HCT116 (cell line): ENCODE data around the gene CENPU. TPM values are rescaled to one million over a fixed set of nuclear protein-coding genes. Genes with fewer than 3 reads are reported as not detected.

Source experiments
- ATAC-seq: fragments of 200-7000 bp; cut with Tn5 transposase; 2 replicates; pipeline ENCODE4 v1.9.1; 2020; ENCODE audit warnings: mild to moderate bottlenecking, moderate library complexity
- BruUV-seq: library from RNA; stranded (reverse); fragments of 400-500 nt; replicated peaks from 2 replicates; lab custom pipeline; 2021; lab: Mats Ljungman, UMichigan
- CTCF ChIA-PET: fragments of 300-600 bp; sonication (Branson Sonifier 250); formaldehyde crosslinking; loops from one replicate; lab custom pipeline; 2021; ENCODE audit warnings: antibody characterized with exemption; lab: Charles Lee
- POLR2A ChIA-PET: fragments of 300-600, 350-600 bp; sonication (Branson Sonifier 250); formaldehyde crosslinking; loops from one replicate; lab custom pipeline; 2021; ENCODE audit warnings: antibody characterized with exemption; lab: Charles Lee
- RAD21 ChIA-PET, 2 experiments: fragments of 300-600 bp; sonication (Branson Sonifier 250); formaldehyde crosslinking; loops; one replicate each; lab custom pipeline; 2023; ENCODE audit warnings: low total read pairs in 2 of 2; ENCODE audit not compliant: uncharacterized antibody in 2 of 2, unreplicated experiment in 2 of 2, low non-redundant PET in 1 of 2; lab: Charles Lee
- DNase-seq: peaks from one replicate; pipeline ENCODE4 v3.0.0-alpha.2; 2010; ENCODE audit warnings: low read depth, low spot score
- H2AFZ ChIP-seq: fragments of 200-600 bp; shearing (Covaris generic), sonication (generic); 2 replicates; pipeline ENCODE4 v1.6.1; 2017; ENCODE audit warnings: low read depth, mixed run types, mixed read lengths, antibody characterized with exemption, low read length; ENCODE audit not compliant: poor library complexity, severe bottlenecking
- H3K27ac ChIP-seq: 2 replicates; pipeline ENCODE4 v1.5.1; 2012; ENCODE audit warnings: low read depth, low read length
- H3K27me3 ChIP-seq: fragments of 200-600 bp; sonication (generic); 2 replicates; pipeline ENCODE4 v1.6.1; 2016; ENCODE audit warnings: mixed run types, low read length, mixed read lengths; ENCODE audit not compliant: insufficient read depth
- H3K36me3 ChIP-seq, 2 experiments: fragments of 200-500 bp in 1 of 2; fragments of 200-600 bp in 1 of 2; sonication (Bioruptor generic) in 1 of 2; sonication (generic) in 1 of 2; 2 replicates each; pipeline versions ENCODE4 v1.5.1 to v1.6.1; 2014 to 2016; ENCODE audit warnings: low read length in 2 of 2, inconsistent platforms in 1 of 2, mixed read lengths in 1 of 2, mixed run types in 1 of 2; ENCODE audit not compliant: insufficient read depth in 2 of 2, control insufficient read depth in 1 of 2
- H3K4me1 ChIP-seq, 2 experiments: fragments of 200-600 bp in 1 of 2; sonication (generic) in 1 of 2; 2 replicates each; pipeline versions ENCODE4 v1.5.1 to v1.6.1; 2012 to 2017; ENCODE audit warnings: low read length in 2 of 2, inconsistent platforms in 1 of 2, mild to moderate bottlenecking in 1 of 2, mixed read lengths in 1 of 2, mixed run types in 1 of 2, moderate library complexity in 1 of 2; ENCODE audit not compliant: insufficient read depth in 2 of 2, control insufficient read depth in 1 of 2
- H3K4me2 ChIP-seq: fragments of 200-600 bp; sonication (generic); 2 replicates; pipeline ENCODE4 v1.6.1; 2017; ENCODE audit warnings: mixed run types, low read length, mixed read lengths
- H3K4me3 ChIP-seq, 2 experiments: fragments of 200-600 bp in 1 of 2; sonication (generic) in 1 of 2; replicated peaks in 1 of 2; 2 replicates each; pipeline ENCODE4 v1.5.1; 2011 to 2016; ENCODE audit warnings: low read length in 2 of 2, control low read depth in 1 of 2, low read depth in 1 of 2, mild to moderate bottlenecking in 1 of 2, mixed read lengths in 1 of 2, mixed run types in 1 of 2
- H3K79me2 ChIP-seq: fragments of 200-600 bp; sonication (generic); 2 replicates; pipeline ENCODE4 v1.6.1; 2017; ENCODE audit warnings: mild to moderate bottlenecking, mixed run types, low read length, moderate library complexity, mixed read lengths; ENCODE audit not compliant: insufficient read depth
- H3K9ac ChIP-seq: fragments of 200-600 bp; sonication (generic); 2 replicates; pipeline ENCODE4 v1.6.1; 2016; ENCODE audit warnings: low read length, mixed read lengths
- H3K9me2 ChIP-seq: fragments of 200-600 bp; sonication (generic), shearing (Covaris generic); 2 replicates; pipeline ENCODE4 v1.6.1; 2017; ENCODE audit warnings: mixed run types, mild to moderate bottlenecking, moderate library complexity; ENCODE audit not compliant: insufficient read depth
- H3K9me3 ChIP-seq, 2 experiments: fragments of 200-500 bp in 1 of 2; fragments of 200-600 bp in 1 of 2; sonication (Bioruptor generic) in 1 of 2; sonication (generic) in 1 of 2; 2 replicates each; pipeline ENCODE4 v1.6.1; 2014 to 2017; ENCODE audit warnings: low read length in 2 of 2, mixed read lengths in 2 of 2, inconsistent platforms in 1 of 2, low read depth in 1 of 2, mild to moderate bottlenecking in 1 of 2, mixed run types in 1 of 2, moderate library complexity in 1 of 2; ENCODE audit not compliant: control insufficient read depth in 1 of 2, insufficient read depth in 1 of 2
- H4K20me1 ChIP-seq: fragments of 200-600 bp; sonication (generic), shearing (Covaris generic); 2 replicates; pipeline ENCODE4 v1.6.1; 2017; ENCODE audit warnings: mixed run types, mild to moderate bottlenecking, moderate library complexity; ENCODE audit not compliant: insufficient read depth
- CBX3 ChIP-seq: IDR thresholded peaks from 2 replicates; pipeline ENCODE4 v1.6.1; 2012; ENCODE audit warnings: low read depth
- CTCF ChIP-seq, 3 experiments: fragments of 200-600 bp in 1 of 3; sonication (generic) in 1 of 3; IDR thresholded peaks in 2 of 3; conservative IDR thresholded peaks in 1 of 3; 2 replicates each; pipeline ENCODE4 v1.5.1; 2012 to 2017; ENCODE audit warnings: low read depth in 2 of 3, low read length in 2 of 3, antibody characterized with exemption in 1 of 3, borderline replicate concordance in 1 of 3, control low read depth in 1 of 3, mild to moderate bottlenecking in 1 of 3, mixed read lengths in 1 of 3, mixed run types in 1 of 3, moderate library complexity in 1 of 3; ENCODE audit not compliant: insufficient read depth in 1 of 3
- EGR1 ChIP-seq: IDR thresholded peaks from 2 replicates; pipeline ENCODE4 v1.6.1; 2012; ENCODE audit warnings: low read depth
- ELF1 ChIP-seq: IDR thresholded peaks from 2 replicates; pipeline ENCODE4 v1.6.1; 2012; ENCODE audit warnings: low read depth, borderline replicate concordance
- EZH2 ChIP-seq: fragments of 200-600 bp; sonication (generic); IDR thresholded peaks from 2 replicates; pipeline ENCODE4 v1.6.1; 2017; ENCODE audit warnings: antibody characterized with exemption, mixed run types
- EZH2phosphoT487 ChIP-seq: fragments of 200-600 bp; IDR thresholded peaks from 2 replicates; pipeline ENCODE4 v1.6.1; 2018; ENCODE audit warnings: antibody characterized with exemption, borderline replicate concordance
- FOSL1 ChIP-seq: IDR thresholded peaks from 2 replicates; pipeline ENCODE4 v1.6.1; 2012; ENCODE audit warnings: low read depth
- JUND ChIP-seq: IDR thresholded peaks from 2 replicates; pipeline ENCODE4 v1.6.1; 2012
- MAX ChIP-seq: IDR thresholded peaks from 2 replicates; pipeline ENCODE4 v1.6.1; 2012
- POLR2A ChIP-seq: IDR thresholded peaks from 2 replicates; pipeline ENCODE4 v1.7.0; 2011; ENCODE audit warnings: borderline replicate concordance; ENCODE audit not compliant: insufficient read depth, insufficient read length; ENCODE audit errors: extremely low read depth
- RAD21 ChIP-seq: IDR thresholded peaks from 2 replicates; pipeline ENCODE4 v1.6.1; 2012; ENCODE audit warnings: low read depth, mild to moderate bottlenecking
- REST ChIP-seq: IDR thresholded peaks from 2 replicates; pipeline ENCODE4 v1.6.1; 2012; ENCODE audit warnings: low read depth
- SIN3A ChIP-seq: IDR thresholded peaks from 2 replicates; pipeline ENCODE4 v1.6.1; 2012; ENCODE audit warnings: low read depth
- TCF7L2 ChIP-seq: IDR thresholded peaks from 2 replicates; pipeline ENCODE4 v1.7.0; 2011; ENCODE audit warnings: borderline replicate concordance, inconsistent platforms; ENCODE audit not compliant: insufficient read depth, insufficient read length; ENCODE audit errors: extremely low read depth
- ZFX ChIP-seq: fragments of 450-650 bp; IDR thresholded peaks from 2 replicates; pipeline ENCODE4 v1.6.1; 2017
- ZNF274 ChIP-seq: fragments of 200-500 bp; sonication (Bioruptor generic); IDR thresholded peaks from 2 replicates; pipeline ENCODE4 v1.6.1; 2014; ENCODE audit warnings: mild to moderate bottlenecking, low read depth, low read length, inconsistent platforms
- intact Hi-C: fragments of 100-400 bp; cut with micrococcal nuclease; formaldehyde crosslinking; loops from 2 replicates; pipeline ENCODE4 v1.10.0; 2022
- total RNA-seq: library from RNA; stranded (reverse); gene quantifications from one replicate; pipeline ENCODE4 v1.2.1, GENCODE V29; 2021; ENCODE audit not compliant: unreplicated experiment

CENPU gene
- total RNA-seq, 1 experiment from 2014 or later = 28.2 TPM

DNA sequence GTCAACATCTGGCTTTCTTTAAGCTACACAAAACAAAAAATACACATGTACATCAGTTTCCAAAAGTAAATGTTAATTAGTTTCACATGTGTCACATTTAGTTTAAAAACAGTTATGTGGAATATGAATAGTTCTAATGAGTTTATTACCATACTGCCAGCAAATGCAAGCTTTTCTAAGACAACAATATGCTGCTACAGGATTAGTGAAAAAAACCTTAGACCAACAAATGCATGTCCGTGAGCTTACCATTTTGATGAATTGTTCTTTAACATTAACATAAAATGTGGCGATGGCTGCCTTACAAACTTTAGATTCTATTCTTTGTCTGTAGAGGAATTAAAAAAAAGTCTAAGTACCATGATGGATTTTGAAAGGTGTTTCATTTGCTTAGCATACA lies 31.8 kb downstream of the CENPU start:
- H3K27me3 ChIP-seq = no peaks in the 10 kb centered on the region
- H3K9ac ChIP-seq = no peak overlapping the region
- RAD21 ChIA-PET = no interaction called here
- H2AFZ ChIP-seq = no peak overlapping the region
- intact Hi-C loops = no loop called here
- no peaks in the 10 kb centered on the region for H3K9me2 ChIP-seq
- no peaks in the 10 kb centered on the region; a peak in 1 of 4 replicates for H3K36me3 ChIP-seq
- H3K4me3 ChIP-seq = no peak overlapping the region
- BruUV-seq = no TSS peak
- DNase-seq (no peak), ATAC-seq (no peak)
- no peak overlapping the region for H3K4me2 ChIP-seq
- no peaks in the 10 kb centered on the region for H4K20me1 ChIP-seq
- TF ChIP-seq ZNF274 (no peak), CBX3 (no peak), REST (no peak), TCF7L2 (no peak), EZH2phosphoT487 (no peak), RAD21 (no peak), SIN3A (no peak), ZFX (no peak), POLR2A (no peak), MAX (no peak), EZH2 (no peak), FOSL1 (no peak), JUND (no peak), EGR1 (no peak), CTCF (IDR thresholded peaks at IDR 0.05 in 2 of 3, conservative IDR thresholded peaks at IDR 0.05 in 1 of 3; ENCODE audit: borderline replicate concordance in 1 of 3, insufficient read depth in 1 of 3, low read depth in 2 of 3, low read length in 2 of 3) (no peak), ELF1 (no peak)
- H3K4me1 ChIP-seq = no peaks in the 10 kb centered on the region
- no peak overlapping the region for H3K27ac ChIP-seq
- H3K9me3 ChIP-seq = no peaks in the 10 kb centered on the region
- CTCF ChIA-PET = no interaction called here
- POLR2A ChIA-PET = no interaction called here
- H3K79me2 ChIP-seq = no peaks in the 10 kb centered on the region
